NCI-H2196 treated with DMSO at 0.1 percent for 48 hours (cell line): ENCODE data around the gene LZTR1.
"Not testable (repeated sequence)": the region's sequence is repeated elsewhere in the genome, so short reads cannot be mapped to it uniquely, and the experiment has no call there.

Experiments used
- DNase-seq: peaks from one replicate; lab custom pipeline; 2025; ENCODE audit not compliant: unreplicated experiment; lab: John Stamatoyannopoulos, UW

LZTR1 gene

DNA sequence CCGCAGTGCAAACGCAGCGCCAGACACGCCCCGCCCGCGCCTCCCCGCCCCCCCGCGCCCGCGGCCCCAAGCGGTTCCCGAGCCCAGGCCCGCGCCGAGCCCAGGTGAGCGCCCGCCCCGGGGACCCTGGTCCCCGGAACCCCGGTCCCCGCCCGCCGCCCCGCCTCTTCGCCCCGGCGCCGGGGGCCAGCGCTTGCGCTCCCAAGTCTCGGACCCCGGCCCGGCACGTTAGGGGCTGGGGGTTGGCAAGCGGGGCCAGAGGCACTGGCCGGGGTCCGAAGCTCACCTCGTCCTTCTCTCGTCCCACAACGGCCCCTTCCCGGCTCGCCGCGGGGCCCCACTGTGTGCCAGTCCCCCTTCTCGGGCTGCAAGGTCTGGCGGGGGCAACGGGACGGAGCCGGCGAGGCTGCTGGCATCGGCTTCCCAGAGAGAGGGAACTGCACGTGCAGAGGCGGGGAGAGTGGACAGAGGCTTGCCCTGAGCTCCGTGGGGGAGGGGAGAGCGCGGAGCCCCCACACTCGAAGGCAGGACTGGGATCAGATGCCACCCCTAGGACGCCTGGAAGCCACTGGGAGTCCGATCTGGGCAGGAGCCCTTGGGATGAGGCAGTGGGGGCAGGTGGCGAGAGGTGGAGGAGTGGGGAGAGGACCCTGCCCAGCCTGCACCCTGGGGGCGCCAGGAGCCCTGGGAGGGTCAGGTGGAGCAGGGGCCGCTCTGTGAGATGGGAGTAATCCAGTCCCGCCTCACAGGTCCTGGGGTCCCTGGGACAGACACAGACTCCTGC, 16.8 kb upstream of the LZTR1 start:
- no peak for DNase-seq

DNA sequence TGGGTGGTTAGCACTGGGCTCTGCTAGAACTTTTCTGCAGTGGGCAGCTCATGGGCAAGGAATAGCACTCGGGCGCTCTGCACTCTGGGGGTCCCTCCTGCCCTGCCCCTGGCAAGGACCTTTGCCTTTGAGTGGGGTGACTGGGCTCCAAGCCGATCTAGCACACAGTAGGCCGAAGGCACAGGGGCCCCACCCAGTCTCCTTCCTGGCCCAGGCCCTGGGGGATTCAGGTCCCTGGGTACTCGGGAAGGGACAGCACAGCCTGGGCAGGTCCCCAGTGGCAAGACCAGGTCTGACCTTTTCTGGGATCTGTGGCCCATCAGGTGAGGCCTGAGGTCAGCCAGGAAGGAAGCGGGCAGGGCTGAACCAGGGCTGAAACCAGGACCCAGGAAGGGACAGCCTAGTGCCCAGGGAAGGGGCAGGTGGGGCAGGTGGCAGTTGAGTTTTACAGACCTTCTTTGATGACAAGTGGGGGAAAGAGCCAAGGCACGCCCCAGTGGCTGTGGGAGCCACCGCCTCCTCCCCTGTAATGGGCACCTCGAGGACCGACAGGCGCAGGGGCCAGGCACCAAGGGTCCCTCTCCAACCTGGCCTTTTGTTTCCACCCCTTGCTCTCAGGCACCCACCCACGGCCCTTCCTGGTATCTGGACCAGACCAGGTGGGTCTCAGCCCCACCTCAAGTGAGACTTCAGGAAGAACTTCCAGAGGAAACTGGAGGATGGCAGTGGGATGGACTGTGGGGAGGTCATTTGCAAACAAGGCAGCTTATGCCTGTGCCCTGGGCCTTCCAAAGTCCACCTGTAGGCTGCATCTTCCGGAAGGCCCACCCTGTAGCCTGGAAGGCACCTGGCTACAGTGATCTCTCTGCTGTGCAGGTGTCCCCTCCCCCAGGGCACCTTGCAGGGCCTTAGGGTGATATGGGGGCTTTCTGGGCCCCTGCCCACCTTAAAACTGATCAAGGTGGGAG, 15.9 kb upstream of the LZTR1 start:
- DNase-seq = no peak

DNA sequence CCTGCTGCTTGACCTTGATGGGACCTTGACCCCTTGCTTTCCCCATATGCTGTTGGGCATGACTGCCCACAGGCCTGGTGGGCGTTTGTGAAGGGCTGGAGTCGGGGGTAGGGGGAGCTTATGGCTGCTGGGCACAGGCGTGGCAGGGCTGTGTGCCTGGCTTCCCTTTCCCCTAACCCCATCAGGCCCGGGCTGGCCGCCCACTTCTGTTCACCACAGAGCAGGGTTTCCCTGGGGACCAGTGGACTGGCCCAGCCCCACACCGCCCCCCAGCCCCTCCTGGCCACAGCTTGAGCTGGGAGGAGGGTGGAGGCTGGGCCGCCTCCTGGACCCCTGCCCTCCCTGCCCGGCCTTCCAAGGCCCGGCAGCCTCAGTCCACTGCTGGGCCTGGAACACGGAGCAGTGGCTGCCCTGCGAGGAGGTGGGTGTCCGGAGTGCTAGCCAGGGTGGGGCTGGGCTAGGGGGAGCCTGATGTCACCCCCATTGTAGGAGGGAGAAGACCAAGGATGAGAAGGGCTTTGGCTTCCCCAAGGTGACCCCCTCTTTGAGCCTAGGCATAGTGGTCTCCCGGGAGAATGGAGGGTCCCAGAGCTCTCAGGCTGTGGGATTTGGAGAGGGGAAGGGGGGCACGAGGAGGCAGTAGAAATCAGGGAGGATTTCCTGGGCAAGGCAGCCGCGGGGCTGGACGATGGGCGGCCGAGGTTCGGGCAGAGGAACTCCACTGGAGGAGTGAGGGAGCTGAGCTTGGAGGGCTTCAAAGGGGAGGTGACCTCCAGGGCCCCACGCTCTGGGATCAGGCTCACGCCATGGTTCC, 15.0 kb upstream of the LZTR1 start, which contains the start of gene AIFM3:
TSS of gene AIFM3 (plus strand) at position 373 of the 814 bp plus-strand sequence. CDS start 690 bp downstream, outside the sequence.
- no peak for DNase-seq

DNA sequence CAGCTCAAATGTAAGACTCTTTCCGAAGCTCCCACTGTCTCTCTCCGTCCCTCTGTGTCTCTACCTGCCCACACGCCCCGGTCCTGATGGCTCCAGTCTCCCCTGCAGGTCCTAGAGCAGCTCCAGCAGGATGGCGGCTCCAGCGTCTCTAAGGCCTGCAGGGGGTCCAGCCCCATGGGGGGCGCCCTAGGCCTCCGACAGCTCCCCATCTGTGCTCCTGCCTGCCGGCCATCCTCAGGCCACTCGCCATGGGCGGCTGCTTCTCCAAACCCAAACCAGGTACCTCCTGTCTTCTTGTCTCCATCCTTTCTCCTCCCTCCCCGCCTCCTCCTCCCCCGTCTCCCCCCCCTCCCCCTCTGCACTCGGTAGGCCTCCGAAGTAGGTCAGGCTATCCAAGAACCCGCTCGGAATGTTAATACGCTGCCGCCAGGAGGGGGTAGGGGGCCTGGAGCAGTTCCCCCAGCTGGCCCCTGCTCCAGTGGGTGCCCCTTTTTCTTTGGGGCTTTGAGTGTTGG, 14.3 kb upstream of the LZTR1 start:
- no peak for DNase-seq

DNA sequence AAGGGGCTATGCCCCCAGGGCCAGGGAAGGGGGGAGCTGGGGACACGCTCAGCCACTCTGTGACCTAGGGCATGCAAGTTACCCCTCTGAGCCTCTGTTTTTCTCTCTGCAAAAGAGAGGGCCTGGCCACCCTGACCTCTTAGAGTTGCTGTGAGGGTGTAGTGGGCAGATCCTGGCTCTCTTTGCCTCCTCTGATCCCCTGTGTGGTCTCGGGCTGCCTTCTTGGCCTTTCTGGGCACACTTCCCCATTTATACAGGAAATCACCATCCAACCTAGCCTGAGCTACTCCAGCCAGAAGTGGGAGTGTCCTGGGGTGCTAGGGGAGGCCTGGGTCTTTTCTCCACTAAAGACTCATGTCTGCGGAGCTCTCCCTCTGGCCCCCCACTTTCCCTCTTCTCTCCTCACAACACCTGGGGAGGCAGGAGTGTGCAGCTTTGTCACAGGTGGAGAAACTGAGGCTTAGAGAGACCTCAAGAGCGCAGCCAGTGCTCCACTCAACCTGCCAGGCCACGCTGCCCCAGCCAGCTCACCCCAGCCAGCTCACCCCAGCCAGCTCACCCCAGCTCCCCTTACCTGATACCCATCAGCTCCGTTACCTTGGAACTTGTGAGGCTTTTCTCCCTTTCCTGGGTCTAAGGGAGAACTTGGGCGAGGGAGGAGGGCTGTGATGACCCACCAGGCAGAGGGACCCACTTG, 13.7 kb upstream of the LZTR1 start:
- no peak for DNase-seq

DNA sequence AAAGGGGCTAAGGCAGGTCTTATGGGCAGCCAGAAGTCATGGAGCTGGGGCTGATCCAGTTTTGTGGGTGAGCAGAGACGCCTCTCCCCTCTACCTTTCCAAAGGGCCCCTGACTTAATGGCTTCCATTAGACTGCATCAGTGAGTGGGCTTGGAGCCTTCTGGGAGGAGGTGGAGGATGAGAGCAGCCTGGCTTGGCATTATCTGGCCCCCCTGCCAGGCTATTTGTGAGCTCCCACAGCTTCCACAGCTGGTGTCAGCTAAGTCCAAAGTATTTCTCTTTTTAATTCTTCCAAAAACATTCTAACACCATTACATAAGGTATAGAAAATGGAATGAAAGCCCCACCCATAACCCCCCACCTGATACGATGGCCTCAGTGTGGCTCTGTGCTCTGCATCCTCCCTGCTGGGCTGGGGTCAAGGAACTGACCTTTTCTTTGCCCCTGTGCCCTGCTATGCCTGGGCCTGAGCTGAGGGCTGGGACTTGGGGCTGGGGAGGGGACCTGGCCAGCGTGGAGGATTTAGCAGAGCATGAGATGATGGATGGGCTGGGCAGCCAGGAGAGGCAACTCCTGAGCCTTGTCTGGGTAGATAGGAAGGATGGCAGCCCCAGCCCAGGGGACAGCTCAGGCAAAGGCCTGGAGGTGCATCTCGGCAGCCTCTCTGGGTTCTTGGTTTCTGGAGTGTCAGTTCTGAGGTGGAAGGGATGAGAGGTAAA, 11.0 kb upstream of the LZTR1 start:
- no peak for DNase-seq

DNA sequence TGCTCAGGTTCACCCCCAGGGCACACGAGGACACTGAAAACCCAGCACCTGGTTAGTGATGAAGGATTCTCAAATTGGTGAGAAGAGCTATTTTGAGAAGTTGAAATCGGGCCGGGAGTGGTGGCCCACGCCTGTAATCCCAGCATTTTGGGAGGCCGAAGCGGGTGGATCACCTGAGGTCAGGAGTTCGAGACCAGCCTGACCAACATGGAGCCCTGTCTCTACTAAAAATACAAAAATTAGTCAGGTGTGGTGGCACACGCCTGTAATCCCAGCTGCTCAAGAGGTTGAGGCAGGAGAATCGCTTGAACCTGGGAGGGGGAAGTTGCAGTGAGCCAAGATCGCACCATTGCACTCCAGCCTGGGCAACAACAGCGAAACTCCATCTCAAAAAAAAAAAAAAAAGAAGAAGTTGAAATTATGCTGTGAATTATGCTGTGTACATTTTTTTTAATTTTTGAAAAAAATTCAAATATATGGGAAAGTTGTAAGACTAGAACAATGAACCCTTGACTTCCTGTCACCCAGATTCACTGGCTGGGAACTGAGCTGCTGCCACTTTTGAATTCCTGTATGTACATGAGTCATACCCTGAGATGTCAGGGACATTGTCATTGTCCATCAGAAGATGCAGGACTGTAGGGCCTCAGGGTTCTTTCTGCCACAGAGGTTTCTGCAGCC, 9.9 kb upstream of the LZTR1 start:
- not testable (repeated sequence) for DNase-seq

DNA sequence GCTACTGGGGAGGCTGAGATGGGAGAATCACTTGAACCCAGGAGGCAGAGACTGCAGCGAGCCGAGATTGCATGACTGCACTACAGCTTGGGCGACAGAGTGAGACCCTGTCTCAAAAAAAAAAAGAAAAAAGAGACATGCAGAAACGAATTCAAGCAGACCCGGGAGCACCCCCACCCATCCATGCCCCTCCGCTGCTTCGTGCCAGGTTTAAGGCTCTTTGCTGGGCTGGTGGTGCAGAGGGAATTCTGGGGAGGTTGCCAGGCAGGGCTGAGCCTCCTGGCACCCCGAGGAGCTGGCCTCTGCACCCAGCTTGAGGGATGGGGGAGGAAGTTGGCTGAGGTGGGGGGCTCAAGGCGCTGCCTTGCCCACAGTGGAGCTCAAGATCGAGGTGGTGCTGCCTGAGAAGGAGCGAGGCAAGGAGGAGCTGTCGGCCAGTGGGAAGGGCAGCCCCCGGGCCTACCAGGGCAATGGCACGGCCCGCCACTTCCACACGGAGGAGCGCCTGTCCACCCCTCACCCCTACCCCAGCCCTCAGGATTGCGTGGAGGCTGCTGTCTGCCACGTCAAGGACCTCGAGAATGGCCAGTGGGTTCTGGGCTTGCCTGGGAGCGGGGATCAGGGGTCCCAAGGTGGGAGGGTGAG, 9.0 kb upstream of the LZTR1 start:
- no peak for DNase-seq

DNA sequence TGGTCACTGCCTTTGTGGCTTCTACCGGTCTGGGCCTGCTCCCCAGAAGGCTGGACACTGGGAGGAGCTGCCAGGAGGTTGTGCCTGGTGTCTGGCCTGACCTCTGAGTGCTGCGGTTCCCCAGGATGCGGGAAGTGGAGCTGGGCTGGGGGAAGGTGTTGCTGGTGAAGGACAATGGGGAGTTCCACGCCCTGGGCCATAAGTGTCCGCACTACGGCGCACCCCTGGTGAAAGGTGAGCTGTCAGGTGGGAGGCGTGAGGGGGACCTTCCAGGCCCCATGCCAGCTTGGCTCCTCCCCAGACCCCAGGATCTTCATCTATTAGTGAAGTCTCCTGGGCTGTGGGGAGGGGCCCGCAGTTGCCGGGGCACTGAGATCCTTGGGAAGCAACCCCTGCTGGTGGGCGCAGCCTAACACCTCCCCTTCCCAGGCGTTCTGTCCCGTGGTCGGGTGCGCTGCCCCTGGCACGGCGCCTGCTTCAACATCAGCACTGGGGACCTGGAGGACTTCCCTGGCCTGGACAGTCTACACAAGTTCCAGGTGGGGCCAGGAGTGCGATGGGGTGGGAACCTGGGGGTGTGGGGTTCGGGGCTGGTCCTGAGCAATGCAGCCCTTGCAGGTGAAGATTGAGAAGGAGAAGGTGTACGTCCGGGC, 8.3 kb upstream of the LZTR1 start:
- DNase-seq = no peak

DNA sequence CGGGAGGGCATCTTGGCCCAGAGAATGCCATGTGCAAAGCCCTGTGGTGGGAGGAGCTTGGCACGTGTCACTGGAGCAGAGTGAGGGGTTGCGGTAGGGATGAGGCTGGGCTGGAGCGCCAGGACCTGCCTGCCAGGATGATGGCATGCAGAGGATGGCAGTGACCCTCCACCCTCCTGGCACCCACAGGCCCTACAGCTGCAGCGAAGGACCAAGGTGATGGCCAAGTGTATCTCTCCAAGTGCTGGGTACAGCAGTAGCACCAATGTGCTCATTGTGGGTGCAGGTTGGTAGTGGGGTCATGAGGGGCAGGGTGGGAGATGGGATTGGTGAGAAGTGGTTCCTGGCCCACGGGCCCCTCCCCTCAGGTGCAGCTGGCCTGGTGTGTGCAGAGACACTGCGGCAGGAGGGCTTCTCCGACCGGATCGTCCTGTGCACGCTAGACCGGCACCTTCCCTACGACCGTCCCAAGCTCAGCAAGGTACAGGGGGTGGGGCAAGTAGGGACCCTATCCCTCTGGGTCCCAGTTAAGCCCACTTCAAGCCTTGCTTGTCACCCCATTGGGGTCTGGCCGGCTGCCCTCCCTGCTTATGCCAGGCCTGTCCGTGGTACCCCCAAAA, 7.7 kb upstream of the LZTR1 start:
- no peak for DNase-seq

DNA sequence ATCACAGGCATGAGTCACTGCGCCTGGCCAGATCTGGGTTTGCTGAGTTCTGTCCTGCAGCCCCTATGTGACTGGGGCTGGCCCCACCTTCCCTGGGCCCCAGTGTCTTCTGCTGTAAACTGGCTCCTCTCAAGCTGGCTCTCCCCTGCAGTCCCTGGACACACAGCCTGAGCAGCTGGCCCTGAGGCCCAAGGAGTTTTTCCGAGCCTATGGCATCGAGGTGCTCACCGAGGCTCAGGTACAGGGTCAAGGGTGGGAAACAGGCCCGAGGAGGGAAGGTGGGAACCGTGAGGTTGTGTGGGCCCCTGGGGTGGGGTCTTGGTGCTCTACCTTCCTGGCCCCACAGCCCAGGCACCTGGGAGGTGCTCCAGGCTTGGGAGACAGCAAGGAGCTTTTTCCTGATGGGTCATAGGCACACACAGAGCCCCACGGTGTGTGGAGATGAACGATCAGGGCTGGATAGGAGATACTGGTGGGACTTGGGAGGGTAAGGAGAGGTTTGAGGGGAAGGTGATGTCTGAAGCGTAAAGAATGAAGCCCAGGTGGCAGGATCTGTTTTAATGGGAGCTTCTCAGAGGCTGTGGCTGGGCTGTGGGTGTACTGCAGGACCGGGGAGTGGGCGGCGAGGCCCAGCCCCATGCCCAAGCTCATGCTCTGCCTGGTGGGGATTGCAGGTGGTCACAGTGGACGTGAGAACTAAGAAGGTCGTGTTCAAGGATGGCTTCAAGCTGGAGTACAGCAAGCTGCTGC, 6.4 kb upstream of the LZTR1 start:
- DNase-seq = no peak

DNA sequence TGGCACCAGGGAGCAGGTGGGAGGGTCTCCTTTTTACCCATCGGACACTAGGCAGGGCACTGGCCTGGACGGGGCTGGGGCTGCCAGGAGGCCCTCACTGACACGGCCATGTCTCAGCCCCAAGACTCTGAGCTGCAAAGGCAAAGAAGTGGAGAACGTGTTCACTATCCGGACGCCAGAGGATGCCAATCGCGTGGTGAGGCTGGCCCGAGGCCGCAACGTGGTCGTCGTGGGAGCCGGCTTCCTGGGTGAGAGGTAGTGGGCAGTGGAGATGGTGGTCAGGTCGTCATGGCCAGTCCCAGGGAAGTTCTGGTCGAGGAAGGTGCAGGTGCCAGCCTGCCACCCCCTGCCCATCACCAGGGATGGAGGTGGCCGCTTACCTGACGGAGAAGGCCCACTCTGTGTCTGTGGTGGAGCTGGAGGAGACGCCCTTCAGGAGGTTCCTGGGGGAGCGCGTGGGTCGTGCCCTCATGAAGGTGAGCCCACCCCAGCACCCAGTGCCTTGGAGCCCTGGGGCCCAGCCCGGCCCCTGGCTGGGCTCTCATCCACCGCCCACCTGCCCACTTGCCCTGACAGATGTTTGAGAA, 5.7 kb upstream of the LZTR1 start:
- no peak for DNase-seq

DNA sequence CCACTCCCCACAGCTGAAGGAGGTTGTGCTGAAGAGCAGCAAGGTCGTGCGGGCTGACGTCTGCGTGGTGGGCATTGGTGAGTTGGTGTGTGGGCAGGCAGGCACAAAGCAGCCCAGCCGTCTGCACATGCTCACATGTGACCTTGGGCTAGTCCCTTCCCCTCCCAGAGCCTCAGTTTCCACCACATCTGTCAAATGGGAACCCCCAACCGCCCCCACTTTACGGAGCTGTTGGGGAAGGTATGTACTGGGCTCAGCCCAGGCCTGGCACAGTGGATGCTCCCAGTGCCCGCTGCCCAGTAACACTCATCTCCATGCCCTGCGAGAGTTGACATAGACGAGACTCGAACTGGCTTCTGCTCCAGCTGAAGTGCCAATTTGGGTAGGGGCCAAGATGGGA, 5.1 kb upstream of the LZTR1 start:
- DNase-seq = no peak

DNA sequence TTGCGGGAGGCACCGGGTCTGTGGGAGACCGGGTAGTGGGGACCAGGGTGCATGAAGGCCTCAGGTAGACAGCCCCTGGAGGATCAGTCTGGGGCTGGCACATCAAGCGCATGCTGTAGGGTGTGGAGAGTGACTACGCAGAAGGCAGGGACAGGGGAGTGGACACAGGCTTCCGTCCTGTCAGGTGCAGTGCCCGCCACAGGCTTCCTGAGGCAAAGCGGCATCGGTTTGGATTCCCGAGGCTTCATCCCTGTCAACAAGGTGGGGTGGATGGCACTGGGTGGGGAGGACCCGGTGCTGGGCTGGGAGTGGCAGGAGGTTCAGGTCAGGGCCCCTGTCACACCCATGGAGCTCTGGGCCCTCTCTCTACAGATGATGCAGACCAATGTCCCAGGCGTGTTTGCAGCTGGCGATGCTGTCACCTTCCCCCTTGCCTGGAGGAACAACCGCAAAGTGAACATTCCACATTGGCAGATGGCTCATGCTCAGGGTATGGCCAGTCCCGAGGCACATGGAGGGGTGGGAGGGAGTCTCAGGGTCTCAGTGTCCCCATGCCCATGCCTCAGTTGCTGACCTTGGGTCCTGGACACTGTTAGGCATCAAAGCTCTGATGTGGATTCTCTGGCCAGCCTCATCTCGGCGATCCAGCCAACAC, 4.5 kb upstream of the LZTR1 start:
- DNase-seq = no peak

DNA sequence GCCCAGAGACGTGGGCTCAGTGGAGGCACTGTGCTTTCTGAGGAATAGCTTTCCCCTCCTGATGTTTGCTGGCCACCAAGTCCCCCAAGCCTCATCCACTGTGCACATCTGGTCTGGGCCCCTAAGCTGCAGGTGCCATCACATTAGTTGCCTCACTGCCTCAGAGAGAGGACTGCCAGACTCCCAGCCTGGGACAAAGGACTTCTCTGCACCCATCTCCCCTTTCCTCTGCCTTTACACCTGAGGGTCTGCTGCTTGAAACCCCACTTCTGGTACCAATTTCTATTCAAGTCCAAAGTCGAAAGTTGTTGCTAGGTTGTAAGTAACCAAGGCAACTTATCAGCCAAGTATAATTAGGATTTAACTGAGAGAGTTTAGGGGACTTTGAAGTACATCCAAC, 3.7 kb upstream of the LZTR1 start:
- no peak for DNase-seq

DNA sequence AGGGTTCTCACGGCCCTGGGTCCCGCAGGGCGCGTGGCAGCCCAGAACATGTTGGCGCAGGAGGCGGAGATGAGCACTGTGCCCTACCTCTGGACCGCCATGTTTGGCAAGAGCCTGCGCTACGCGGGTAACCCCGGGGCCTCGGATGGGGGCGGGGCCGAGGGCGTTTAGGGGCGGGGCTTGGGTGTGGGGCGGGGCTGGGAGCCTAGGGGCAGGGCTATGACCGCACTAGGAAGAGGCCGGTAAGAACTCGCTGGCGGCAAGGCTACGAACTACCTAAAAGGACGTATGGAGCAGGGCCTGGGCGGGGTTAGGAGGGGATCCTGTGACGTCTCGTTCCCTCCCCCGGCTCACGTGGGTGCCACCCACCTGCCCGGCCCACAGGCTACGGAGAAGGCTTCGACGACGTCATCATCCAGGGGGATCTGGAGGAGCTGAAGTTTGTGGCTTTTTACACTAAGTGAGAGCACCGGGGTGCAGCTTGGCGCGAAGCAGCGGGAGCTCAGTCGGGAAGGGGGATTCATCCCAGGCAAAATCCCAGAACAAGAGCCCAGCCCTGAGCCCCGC, 2.8 kb upstream of the LZTR1 start:
- no peak for DNase-seq
